Measurements from ENCODE around the gene PSAP. TPM values are rescaled to one million over a fixed set of nuclear protein-coding genes. Genes with fewer than 3 reads are reported as not detected.

Gene PSAP
- total RNA-seq, 1 donor from 2014 or later, result 108 TPM

Other genes starting within 250 kb of the PSAP start
- gene C10orf105, start 131.5 kb downstream of the PSAP start, total RNA-seq, result 0.11 and 0.18 TPM in 2 replicates
- gene VSIR, start 77.7 kb downstream of the PSAP start, total RNA-seq, result 56.5 and 61.9 TPM in 2 replicates
- 0.52 and 0.62 TPM in 2 replicates for gene CHST3, start 113.1 kb upstream of the PSAP start, total RNA-seq
- gene SPOCK2, start 237.3 kb upstream of the PSAP start, total RNA-seq, result 135 and 137 TPM in 2 replicates